Right cardiac atrium (tissue), 5 donors: ENCODE measurements around the gene STRIP2. TPM values are rescaled to one million over a fixed set of nuclear protein-coding genes. Genes with fewer than 3 reads are reported as not detected.
"Not testable (repeated sequence)": the region's sequence is repeated elsewhere in the genome, so short reads cannot be mapped to it uniquely, and the experiment has no call there.

Experiments
- ATAC-seq, 2 donors: fragments of 200-7000 bp; cut with Tn5 transposase; one replicate each; pipeline versions ENCODE4 v1.8.0 to v1.9.1; 2020; ENCODE audit warnings: moderate library complexity in 2 of 2, mild to moderate bottlenecking in 1 of 2
- DNase-seq, 3 donors: peaks; one replicate each; pipeline ENCODE4 v3.0.0-alpha.2; 2020
- H3K27ac ChIP-seq: one replicate; pipeline ENCODE4 v1.5.1; 2013; ENCODE audit warnings: mild to moderate bottlenecking, low read length, control low read depth, moderate library complexity
- H3K27me3 ChIP-seq: one replicate; pipeline ENCODE4 v1.6.1; 2013; ENCODE audit not compliant: control insufficient read depth, insufficient read depth
- H3K4me1 ChIP-seq: one replicate; pipeline ENCODE4 v1.6.1; 2013; ENCODE audit warnings: low read length; ENCODE audit not compliant: control insufficient read depth, insufficient read depth
- H3K4me3 ChIP-seq: one replicate; pipeline ENCODE4 v1.5.1; 2013; ENCODE audit warnings: low read length, control low read depth
- H3K9me3 ChIP-seq: one replicate; pipeline ENCODE4 v1.6.1; 2013; ENCODE audit warnings: low read length; ENCODE audit not compliant: control insufficient read depth
- WGBS: extraction: QIAGEN DNeasy Blood & Tissue Kit; methylation state at CpG from one replicate; pipeline ENCODE4 v1.1.7; 2013; 5-methylcytosine and 5-hydroxymethylcytosine counted together
- intact Hi-C, 4 donors: fragments of 100-400 bp; cut with DNase I; formaldehyde crosslinking; loops; one replicate each; pipeline versions ENCODE4 v1.11.0 to v1.14.0; 2022 to 2023
- polyA plus RNA-seq: library from polyadenylated mRNA; stranded (reverse); fragments of 200-250 nt; gene quantifications from one replicate; pipeline ENCODE4 v1.2.3, GENCODE V29; 2013
- total RNA-seq, 4 donors: library from RNA; stranded (reverse); fragmentation: NEBNext Ultra II Directional; extraction: Animal tissue kit (Norgen Biotek cat#: 25700); gene quantifications; one replicate each; pipeline ENCODE4 v1.2.1, GENCODE V29; 2021
- donor health status: healthy with polysubstance abuse.
- donor health status: DM: no; HTN: yes; CAD: no.
- donor health status: DM: no; HTN: no; CAD: no.
- donor health status: DM: no; HTN: yes; CAD: no; lungs with severe emphysema.
- donor health status: DM: yes; HTN: yes; CAD: no.

Gene STRIP2
- total and polyA plus RNA-seq, 5 donors = 7.1 to 16.7 (median 13.2) TPM

- ATAC-seq (no peak), DNase-seq (no peak)
- Histone ChIP-seq H3K4me1 (no peaks in the 10 kb centered on the region), H3K4me3 (no peak overlapping the region), H3K9me3 (no peaks in the 10 kb centered on the region), H3K27me3 (no peaks in the 10 kb centered on the region), H3K27ac (no peak overlapping the region)
- intact Hi-C loops = loop anchor here in 2 of 4 donors (5.0 kb wide), 2 partner anchors 103 to 258 kb away; no protein-coding TSS in a partner anchor
- 95% methylated on average over 1 of the region's 1 CpG for WGBS
Measured at GRCh38 chr7:129470411-129470810, 36.2 kb downstream of the STRIP2 start.

GRCh38 chr7:129471402-129471827 lies 37.2 kb downstream of the STRIP2 start:
- Histone ChIP-seq H3K9me3 (no peaks in the 10 kb centered on the region), H3K27me3 (no peaks in the 10 kb centered on the region), H3K4me3 (no peak overlapping the region), H3K27ac (no peak overlapping the region), H3K4me1 (no peaks in the 10 kb centered on the region)
- DNase-seq (no peak), ATAC-seq (no peak)
- intact Hi-C loops = loop anchor here in 2 of 4 donors (5.0 kb wide), 2 partner anchors 104 to 259 kb away; no protein-coding TSS in a partner anchor

GRCh38 chr7:129475931-129476330 lies 41.7 kb downstream of the STRIP2 start:
- H3K27me3 ChIP-seq, intact Hi-C loops, ATAC-seq, H3K4me3 ChIP-seq, H3K4me1 ChIP-seq, H3K27ac ChIP-seq, H3K9me3 ChIP-seq: not testable (repeated sequence)
- 95% methylated on average over 27 of the region's 27 CpGs for WGBS
- DNase-seq = peak in 1 of 3 donors; percentile 40

- H3K4me3 ChIP-seq, intact Hi-C loops, ATAC-seq, H3K4me1 ChIP-seq, H3K27ac ChIP-seq, H3K9me3 ChIP-seq, H3K27me3 ChIP-seq: not testable (repeated sequence)
- DNase-seq = peak in 1 of 3 donors; percentile 55
- WGBS = 98% methylated on average over 23 of the region's 27 CpGs
Measured at GRCh38 chr7:129476398-129476797, 42.2 kb downstream of the STRIP2 start.

GRCh38 chr7:129479831-129480230 lies 45.6 kb downstream of the STRIP2 start:
- Histone ChIP-seq H3K27me3 (no peaks in the 10 kb centered on the region), H3K9me3 (no peaks in the 10 kb centered on the region), H3K4me3 (no peak overlapping the region), H3K4me1 (no peaks in the 10 kb centered on the region), H3K27ac (no peak overlapping the region)
- intact Hi-C loops = no loop called here
- ATAC-seq (no peak), DNase-seq (no peak)
- WGBS = 74% methylated on average over 1 of the region's 1 CpG

GRCh38 chr7:129480674-129481363 lies 46.6 kb downstream of the STRIP2 start:
- 92% methylated on average over 6 of the region's 6 CpGs for WGBS
- no peaks in the 10 kb centered on the region for H3K4me1 ChIP-seq
- intact Hi-C loops = no loop called here

GRCh38 chr7:129481376-129481775 lies 47.1 kb downstream of the STRIP2 start:
- ATAC-seq, H3K27me3 ChIP-seq, H3K9me3 ChIP-seq, intact Hi-C loops, H3K4me1 ChIP-seq, H3K4me3 ChIP-seq, H3K27ac ChIP-seq, DNase-seq: not testable (repeated sequence)
- 99% methylated on average over 6 of the region's 6 CpGs for WGBS

More at GRCh38 chr7:129480674-129481363, 46.6 kb downstream of the STRIP2 start:
- DNase-seq (no peak), ATAC-seq (no peak)
- no peak overlapping the region for H3K4me3 ChIP-seq
- no peak overlapping the region for H3K27ac ChIP-seq
- H3K9me3 ChIP-seq = no peaks in the 10 kb centered on the region
- H3K27me3 ChIP-seq = no peaks in the 10 kb centered on the region

- 95% methylated on average over 8 of the region's 8 CpGs for WGBS
- no peaks in the 10 kb centered on the region for H3K27me3 ChIP-seq
- H3K4me3 ChIP-seq = no peak overlapping the region
- intact Hi-C loops = no loop called here
- ATAC-seq (no peak), DNase-seq (no peak)
- H3K4me1 ChIP-seq = no peaks in the 10 kb centered on the region
- no peak overlapping the region for H3K27ac ChIP-seq
- H3K9me3 ChIP-seq = no peaks in the 10 kb centered on the region
Measured at GRCh38 chr7:129482781-129483180, 48.5 kb downstream of the STRIP2 start.

GRCh38 chr7:129489491-129489890 lies 55.3 kb downstream of the STRIP2 start:
- Histone ChIP-seq H3K4me1 (no peaks in the 10 kb centered on the region), H3K4me3 (no peak overlapping the region), H3K9me3 (no peaks in the 10 kb centered on the region), H3K27me3 (no peaks in the 10 kb centered on the region), H3K27ac (no peak overlapping the region)
- DNase-seq (no peak), ATAC-seq (no peak)
- 70% methylated on average over 3 of the region's 3 CpGs for WGBS
- intact Hi-C loops = no loop called here

- intact Hi-C loops = no loop called here
- H3K27me3 ChIP-seq = no peaks in the 10 kb centered on the region
- ATAC-seq = no peak
Measured at GRCh38 chr7:129492391-129492790, 58.2 kb downstream of the STRIP2 start.

GRCh38 chr7:129493555-129493954 lies 59.3 kb downstream of the STRIP2 start:
- intact Hi-C loops = no loop called here
- no peak for DNase-seq
- Histone ChIP-seq H3K27ac (no peak overlapping the region), H3K27me3 (no peaks in the 10 kb centered on the region), H3K4me3 (no peak overlapping the region), H3K4me1 (no peaks in the 10 kb centered on the region), H3K9me3 (no peaks in the 10 kb centered on the region)
- 86% methylated on average over 1 of the region's 1 CpG for WGBS
- ATAC-seq = no peak

More at GRCh38 chr7:129492391-129492790, 58.2 kb downstream of the STRIP2 start:
- Histone ChIP-seq H3K4me3 (no peak overlapping the region), H3K27ac (no peak overlapping the region), H3K9me3 (no peaks in the 10 kb centered on the region), H3K4me1 (no peaks in the 10 kb centered on the region)
- WGBS = 83% methylated on average over 2 of the region's 2 CpGs
- no peak for DNase-seq
